ENCODE results near the gene IGSF21.

The IGSF21 gene

DNA sequence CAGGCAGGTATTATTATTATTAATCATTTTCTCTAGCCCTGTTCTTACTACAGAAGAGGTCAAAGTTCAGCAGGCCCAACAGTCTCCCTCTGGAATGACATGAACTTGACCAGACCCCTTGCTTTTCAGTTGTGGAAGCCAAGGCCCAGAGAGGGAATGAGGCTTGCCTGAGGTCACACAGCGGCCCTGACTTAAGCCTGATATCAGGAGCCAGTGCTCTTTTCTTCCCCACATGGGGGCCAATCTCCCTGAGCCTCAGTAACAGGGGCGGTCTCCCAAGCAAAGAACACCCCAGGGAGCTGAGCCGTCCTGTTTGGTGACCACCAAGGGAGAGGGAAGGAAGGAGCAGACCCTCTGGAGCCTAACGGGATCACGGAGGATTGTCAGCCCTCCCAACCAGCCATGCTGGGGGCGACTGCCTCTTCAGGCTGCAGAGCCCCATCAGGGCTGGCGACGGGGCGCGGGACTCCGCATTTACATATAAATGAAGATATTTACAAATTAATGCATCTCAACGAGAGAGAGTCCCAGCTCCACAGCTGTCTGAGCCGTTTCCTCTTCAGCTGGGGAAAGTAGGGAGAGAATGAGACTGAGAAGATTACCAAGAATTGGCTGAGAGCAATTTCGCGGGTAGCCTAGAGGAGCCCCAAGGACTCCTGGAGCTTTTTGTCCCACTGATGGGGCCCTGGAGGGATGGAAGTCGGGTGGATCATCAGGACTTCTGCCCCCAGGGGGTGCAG, 187.0 kb downstream of the IGSF21 start:
- Histone ChIP-seq H3K27me3 (replicated peaks; ENCODE audit: control insufficient read depth, insufficient read depth, low read length) (no peaks in the 10 kb centered on the region; the same call in none of the 2 replicates), H3K36me3 (ENCODE audit: control insufficient read depth, insufficient read depth, low read length) (no peaks in the 10 kb centered on the region), H3K4me3 (replicated peaks; ENCODE audit: low read depth, low read length) (no peak overlapping the region)
- TF ChIP-seq, protein P1, sequence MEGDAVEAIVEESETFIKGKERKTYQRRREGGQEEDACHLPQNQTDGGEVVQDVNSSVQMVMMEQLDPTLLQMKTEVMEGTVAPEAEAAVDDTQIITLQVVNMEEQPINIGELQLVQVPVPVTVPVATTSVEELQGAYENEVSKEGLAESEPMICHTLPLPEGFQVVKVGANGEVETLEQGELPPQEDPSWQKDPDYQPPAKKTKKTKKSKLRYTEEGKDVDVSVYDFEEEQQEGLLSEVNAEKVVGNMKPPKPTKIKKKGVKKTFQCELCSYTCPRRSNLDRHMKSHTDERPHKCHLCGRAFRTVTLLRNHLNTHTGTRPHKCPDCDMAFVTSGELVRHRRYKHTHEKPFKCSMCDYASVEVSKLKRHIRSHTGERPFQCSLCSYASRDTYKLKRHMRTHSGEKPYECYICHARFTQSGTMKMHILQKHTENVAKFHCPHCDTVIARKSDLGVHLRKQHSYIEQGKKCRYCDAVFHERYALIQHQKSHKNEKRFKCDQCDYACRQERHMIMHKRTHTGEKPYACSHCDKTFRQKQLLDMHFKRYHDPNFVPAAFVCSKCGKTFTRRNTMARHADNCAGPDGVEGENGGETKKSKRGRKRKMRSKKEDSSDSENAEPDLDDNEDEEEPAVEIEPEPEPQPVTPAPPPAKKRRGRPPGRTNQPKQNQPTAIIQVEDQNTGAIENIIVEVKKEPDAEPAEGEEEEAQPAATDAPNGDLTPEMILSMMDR (IDR thresholded peaks at IDR 0.05; ENCODE audit: insufficient read depth, low read length, poor library complexity, severe bottlenecking) = no peak
- DNase-seq (ENCODE audit: extremely low read depth, insufficient read length) = no peak

GRCh38 chr1:18297896-18298648, 190.5 kb downstream of the IGSF21 start:
- no peaks in the 10 kb centered on the region; the same call in none of the 2 replicates for H3K27me3 ChIP-seq (replicated peaks; ENCODE audit: control insufficient read depth, insufficient read depth, low read length)
- DNase-seq (ENCODE audit: extremely low read depth, insufficient read length) = no peak
- no peaks in the 10 kb centered on the region for H3K36me3 ChIP-seq (ENCODE audit: control insufficient read depth, insufficient read depth, low read length)
- TF ChIP-seq, protein P1 (IDR thresholded peaks at IDR 0.05; ENCODE audit: insufficient read depth, low read length, poor library complexity, severe bottlenecking) = no peak
- H3K4me3 ChIP-seq (replicated peaks; ENCODE audit: low read depth, low read length) = no peak overlapping the region

DNA sequence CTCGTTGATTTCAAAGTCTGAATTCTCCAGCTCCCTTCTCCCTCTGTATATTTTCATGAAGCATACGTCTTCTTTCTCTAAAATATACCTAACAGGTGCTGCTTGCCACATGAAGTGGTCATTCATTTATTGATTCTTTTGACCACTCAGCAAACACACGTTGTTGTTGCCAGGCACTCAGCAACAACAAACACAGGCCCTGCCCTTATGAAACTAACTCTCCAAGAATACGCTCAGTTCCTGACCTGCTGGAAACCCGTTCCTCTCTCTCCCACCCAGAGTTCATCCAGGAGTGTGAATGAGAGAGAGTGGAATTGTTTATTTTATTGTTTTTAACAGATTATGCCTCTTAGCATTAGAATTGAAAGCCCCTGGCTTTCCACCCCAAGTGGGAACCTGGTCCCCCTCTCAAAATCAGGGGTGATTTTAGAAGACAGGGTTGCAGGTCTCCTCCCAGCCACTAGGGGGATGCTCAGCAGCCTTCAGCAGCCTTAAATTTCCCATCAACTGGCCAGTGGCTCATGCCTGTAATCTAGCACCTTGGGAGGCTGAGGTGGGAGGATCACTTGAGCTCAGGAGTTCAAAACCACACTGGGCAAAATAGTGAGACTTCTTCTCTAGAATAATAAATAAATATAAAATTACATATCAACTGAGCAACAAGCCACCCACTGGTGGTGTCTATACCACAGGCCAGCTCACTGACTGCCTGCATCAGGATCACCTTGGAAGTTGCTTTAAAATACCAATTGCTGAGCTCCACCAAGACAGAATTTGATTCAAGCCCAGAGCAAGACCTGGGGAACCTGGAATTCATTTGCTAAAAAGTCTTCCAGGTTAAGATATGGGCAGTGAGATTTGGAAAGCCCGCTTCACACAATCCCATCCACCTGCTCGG, 192.1 kb downstream of the IGSF21 start:
- DNase-seq (ENCODE audit: extremely low read depth, insufficient read length) = no peak
- H3K4me3 ChIP-seq (replicated peaks; ENCODE audit: low read depth, low read length) = no peak overlapping the region
- H3K27me3 ChIP-seq (replicated peaks; ENCODE audit: control insufficient read depth, insufficient read depth, low read length) = no peaks in the 10 kb centered on the region; the same call in none of the 2 replicates
- TF ChIP-seq, protein P1 (IDR thresholded peaks at IDR 0.05; ENCODE audit: insufficient read depth, low read length, poor library complexity, severe bottlenecking) = peak; percentile 86
- no peaks in the 10 kb centered on the region for H3K36me3 ChIP-seq (ENCODE audit: control insufficient read depth, insufficient read depth, low read length)

DNA sequence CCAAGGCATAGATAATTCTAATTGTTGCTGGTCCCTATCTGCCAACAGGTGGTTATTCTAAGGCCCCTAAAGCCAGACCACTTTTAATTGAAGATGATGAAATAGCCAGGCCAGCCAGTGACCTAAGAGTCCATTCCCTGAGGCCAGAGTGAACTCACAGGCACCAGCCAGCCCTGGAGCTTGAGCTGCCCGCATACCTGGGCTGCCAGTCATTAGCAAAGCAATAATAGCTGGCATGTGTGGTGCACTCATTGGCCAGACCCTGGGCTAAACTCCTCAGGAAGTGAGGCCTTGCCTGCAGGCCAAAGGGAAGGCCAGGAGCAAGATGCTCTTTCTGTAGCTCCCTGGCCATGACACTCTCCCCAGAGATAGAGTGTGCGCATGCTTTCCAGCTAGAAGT, 192.8 kb downstream of the IGSF21 start:
- TF ChIP-seq, protein P1 (IDR thresholded peaks at IDR 0.05; ENCODE audit: insufficient read depth, low read length, poor library complexity, severe bottlenecking) = no peak
- Histone ChIP-seq H3K27me3 (replicated peaks; ENCODE audit: control insufficient read depth, insufficient read depth, low read length) (no peaks in the 10 kb centered on the region; the same call in none of the 2 replicates), H3K4me3 (replicated peaks; ENCODE audit: low read depth, low read length) (no peak overlapping the region), H3K36me3 (ENCODE audit: control insufficient read depth, insufficient read depth, low read length) (no peaks in the 10 kb centered on the region)
- DNase-seq (ENCODE audit: extremely low read depth, insufficient read length) = no peak

DNA sequence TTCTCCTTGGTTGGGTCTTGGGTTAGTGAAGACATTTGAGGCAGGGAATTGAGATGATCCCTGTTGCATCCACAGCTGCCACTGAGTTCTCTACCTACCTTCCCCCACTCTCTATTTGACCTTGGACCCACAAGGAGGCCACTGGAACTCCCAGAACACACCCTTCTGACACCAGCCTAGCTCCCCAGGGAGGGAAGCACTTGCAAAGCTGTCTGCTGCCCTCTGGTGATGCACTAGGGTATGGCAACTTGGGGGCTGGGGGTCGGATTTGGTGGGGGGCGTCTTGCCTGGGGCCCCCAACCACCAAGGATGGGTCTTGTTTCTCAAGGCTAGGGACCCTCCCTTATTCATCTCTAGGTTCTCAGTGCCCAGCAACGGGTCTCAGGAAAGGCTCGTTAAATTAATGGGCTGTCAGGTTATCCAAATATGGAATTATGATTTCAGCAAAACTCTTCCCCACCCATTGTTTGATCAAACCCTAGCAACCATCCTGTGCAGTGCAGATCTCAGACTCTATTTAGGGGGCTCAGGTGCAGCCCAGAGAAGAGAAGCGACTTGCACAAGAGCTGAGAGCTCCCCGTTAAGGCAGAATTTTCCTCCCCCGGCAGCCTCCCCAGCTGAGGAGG, 195.3 kb downstream of the IGSF21 start:
- Histone ChIP-seq H3K27me3 (replicated peaks; ENCODE audit: control insufficient read depth, insufficient read depth, low read length) (no peaks in the 10 kb centered on the region; the same call in none of the 2 replicates), H3K36me3 (ENCODE audit: control insufficient read depth, insufficient read depth, low read length) (no peaks in the 10 kb centered on the region), H3K4me3 (replicated peaks; ENCODE audit: low read depth, low read length) (no peak overlapping the region)
- no peak for DNase-seq (ENCODE audit: extremely low read depth, insufficient read length)
- TF ChIP-seq, protein P1 (IDR thresholded peaks at IDR 0.05; ENCODE audit: insufficient read depth, low read length, poor library complexity, severe bottlenecking) = peak; percentile 91

Measured in GM06990 (cell line).